Stimulated activated CD4-positive, alpha-beta T cell treated with anti-CD3 and anti-CD28 coated beads, TNF-alpha, amount 100 ng/mL, for 48 hours (primary cell): ENCODE measurements around the gene ZNF710.

Experiments
- DNase-seq, 3 donors: peaks; one replicate each; pipeline ENCODE4 v3.0.0-alpha.2; 2020; ENCODE audit warnings: low read depth in 3 of 3

The ZNF710 gene

DNA sequence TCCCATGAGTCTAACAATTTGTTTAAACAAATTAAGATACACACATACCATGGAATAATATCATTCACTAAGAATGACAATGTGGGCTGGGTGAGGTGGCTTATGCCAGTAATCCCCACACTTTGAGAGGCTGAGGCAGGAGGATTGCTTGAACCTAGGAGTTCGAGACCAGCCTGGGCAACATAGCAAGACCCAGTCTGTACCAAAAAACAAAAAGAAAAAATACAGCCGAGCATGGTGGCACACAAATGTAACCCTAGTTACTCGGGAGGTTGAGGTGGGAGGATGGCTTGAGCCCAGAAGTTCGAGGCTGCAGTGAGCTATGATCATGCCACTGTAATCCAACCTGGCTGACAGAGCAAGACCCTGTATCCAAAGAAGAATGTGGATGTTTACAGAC is 4.0 kb upstream of the ZNF710 start:
- no peak for DNase-seq

DNA sequence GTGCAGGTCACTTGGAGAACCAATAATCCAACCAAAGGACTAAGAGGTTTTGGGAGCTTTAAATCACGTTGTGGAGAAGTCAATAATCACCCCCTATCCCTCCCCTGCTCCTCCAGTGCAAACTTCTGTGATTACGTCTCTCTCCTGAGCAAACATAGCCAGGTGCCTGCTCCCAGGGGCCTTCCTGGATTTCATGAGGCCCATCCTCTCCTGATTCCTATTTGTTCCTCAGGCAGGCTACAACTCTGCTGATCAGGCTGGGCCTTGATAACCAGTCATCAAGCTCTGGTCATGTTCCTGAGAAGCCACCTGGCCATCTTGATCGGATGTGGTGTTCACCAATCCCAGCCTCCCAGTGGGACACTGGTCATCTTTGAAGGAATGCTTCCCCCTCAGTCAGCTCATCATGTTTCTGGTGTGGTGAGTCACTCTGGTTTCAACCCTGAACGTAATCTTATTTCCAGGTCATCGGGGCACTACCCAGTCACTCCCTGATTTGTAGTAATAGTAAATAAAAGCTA is 2.9 kb upstream of the ZNF710 start:
- DNase-seq, result no peak

DNA sequence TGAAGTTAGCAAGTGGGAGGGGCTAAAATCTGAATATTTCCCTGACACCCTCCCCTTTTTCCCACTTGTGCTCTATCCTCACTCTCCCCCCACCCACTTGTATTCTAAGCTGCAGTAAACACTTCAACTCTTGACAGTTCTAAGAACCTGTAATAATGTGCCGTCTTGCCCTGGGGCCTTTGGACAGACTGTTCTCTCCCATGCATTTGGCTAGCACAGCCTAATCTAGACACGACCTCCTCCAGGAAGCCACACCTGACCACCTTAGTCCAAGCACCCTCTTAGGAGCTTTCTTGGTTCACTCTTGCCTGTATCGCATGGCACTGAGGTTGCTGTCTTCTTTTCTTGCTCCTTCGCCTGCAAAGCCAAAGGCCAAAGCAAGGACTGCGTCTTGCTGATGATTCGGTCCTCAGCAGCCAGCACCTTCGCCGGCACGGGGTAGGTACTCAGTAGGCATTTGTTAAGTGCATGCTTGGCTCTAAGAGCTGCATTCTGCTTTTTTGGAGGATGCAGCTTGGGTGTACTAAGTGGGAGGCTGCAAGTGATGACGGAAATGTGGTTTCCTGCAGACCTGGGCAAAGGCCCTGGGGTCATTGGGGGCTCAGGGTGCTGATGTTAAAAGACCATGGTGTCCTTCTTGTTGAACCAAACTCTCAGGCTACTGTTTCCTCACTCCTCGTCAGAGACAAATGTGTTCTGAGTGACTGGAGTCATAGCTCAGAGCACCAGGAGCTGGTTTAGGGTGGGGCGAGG is 2.0 kb upstream of the ZNF710 start:
- no peak for DNase-seq

DNA sequence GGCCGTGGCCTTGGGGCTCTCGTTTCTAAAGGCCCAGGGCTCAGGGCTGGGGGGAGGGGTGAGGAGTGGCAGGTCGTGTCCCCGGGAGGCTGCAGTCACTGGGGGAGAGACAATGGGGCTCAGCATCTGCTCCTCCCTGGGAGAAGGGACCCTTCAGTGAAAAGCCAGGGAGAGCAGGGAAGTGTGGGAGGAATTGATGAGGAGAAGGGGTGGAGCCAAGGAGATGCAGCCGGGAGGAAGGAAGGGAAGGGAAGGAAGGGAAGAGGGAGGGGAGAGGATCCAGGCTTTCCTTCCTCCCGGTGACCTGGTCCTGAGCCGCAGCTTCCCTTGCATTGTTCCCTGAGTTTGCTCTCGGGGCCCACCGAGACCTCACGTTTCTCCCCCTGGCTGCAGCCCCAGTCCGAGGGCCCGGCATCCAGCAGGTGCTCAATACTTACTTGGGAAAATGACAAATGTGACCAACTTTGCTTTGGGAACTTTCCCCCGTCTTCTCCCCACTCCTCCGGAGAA is 1.4 kb upstream of the ZNF710 start:
- DNase-seq, result no peak

DNA sequence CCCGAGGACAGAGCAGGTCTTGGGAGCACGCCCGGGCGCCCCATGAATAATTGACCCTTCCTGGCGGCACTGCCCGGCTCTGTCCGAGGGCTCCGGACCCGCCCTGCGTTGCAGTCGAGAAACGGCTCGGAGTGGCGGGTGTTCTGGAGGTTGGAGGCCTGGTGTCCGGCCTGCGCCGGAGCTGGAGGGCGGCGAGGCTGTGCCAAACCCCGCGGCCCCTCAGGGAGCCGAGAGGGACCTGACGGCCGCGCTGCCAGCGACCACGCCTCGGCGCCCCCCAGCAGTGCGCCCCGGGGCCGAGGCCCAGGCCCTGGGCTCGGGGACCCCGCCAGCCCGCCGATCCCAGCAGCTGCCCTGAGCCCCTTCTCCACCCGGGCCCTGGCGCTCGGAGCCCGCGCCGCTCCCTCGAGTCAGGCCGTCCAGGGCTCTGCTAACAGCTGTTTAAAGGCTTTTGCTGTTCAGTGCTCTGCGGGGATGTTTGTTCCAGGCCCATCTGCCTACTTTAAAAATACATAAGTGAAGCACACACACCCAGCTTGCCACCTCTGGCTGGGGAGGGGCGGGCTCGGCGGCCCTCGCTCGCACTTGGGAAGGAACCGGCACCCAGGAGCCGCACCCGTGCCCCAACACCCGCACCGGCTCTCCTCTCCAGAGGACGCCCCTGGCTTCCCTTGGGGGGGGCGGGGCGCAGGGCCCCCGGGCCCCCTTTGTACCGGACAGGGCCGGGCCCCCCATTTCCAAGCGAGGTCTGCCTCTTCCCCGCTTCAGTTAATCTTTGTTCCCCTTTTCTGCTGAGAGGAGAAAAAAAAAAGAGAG is 730 bp upstream of the ZNF710 start:
- no peak for DNase-seq

DNA sequence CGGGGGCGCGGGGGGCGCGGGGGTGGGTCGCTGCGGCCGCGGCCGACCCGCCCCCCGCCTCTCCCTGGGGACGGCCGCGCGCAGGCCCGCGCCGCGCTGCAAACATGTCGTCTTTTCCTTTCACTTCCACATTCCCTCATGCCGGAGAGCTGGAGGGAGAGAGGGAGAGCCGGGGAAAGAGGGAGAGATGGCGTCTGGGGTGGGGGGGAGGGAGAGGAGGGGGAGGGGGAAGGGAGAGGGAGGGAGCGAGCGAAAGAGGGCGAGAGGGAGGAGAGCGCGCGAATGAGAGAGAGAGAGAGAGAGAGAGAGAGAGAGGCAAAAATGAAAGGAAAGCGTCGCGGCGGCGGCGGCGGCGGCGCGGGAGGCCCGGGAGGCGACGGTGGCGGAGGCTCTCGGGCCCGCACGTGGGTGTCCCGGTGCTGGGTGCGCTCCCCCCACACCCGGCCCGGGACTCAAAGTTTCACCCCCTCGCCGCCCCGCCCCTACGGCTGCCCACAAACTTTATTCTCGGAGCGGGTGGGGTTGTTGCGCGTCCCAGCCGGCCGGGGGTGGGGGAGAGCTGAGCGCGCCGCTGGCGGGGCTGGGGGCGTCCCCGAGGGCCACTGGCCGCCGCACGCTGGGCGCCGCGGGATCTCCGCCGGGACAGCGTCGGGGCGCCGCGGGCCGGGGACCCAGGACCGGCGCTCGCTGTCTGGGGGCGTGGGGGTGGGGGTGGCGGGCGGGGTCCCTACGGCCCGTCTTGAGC is 731 bp downstream of the ZNF710 start:
- DNase-seq, result peak in 2 of 3 donors; percentile 34 to 49

DNA sequence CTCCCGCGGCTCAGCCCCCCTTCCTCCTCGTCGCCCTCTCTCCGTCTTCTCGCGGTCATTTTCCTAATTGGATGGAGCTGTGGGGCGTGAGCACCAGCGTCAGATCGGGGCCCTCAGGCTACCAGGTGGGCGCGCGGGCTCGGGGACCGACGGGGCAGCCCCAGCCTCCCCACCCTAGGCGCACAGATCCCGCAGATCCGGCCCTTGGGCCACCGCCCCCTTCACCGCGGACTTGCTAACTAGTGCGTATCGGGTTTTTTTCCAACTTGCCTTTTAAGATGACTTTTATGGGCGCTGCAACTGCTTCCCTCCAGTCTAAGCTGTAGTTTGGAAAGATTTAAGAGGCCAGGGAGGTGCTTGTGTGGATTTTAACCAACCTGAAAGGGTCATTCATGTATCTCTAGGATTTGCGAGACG is 1.3 kb downstream of the ZNF710 start:
- DNase-seq, result no peak

DNA sequence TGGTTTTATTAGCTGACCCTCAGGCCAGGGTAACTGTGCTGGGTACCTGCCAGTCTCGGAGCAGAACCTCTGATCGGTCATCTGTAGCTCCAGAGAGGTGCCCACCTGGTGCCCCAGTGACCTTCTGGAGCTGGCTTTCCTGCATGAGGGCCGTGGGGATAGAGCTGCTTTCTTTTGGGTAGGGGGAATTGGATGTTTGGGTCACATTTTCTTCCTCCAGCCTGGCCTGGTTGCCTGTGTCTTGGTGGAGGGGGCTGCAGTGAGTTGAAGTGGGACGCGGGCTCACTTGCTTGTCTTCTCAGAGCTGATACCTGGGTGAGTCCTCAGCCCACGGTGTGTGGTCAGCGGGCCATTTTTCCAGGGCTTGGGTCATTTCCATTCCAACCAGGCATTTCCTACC is 2.6 kb downstream of the ZNF710 start:
- no peak for DNase-seq

DNA sequence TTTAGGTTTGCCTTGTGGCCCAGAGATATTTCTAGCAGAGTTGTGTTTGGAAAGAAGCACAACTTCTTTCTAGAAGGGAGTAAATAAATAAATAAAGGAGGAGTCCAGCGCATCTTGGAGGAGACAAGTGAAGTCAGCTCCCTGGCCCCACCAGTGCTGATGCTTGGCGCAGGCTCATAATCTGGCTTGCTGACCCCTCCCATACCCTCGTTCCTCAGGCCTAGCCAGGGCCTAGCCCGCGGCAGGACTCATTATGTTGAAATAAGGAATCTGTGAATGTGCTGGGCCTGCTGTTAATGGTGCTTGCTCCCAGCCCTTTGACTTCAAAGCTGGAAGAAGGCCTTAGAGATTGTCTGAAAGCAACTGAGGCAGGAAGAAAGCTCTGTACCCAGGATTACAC is 3.1 kb downstream of the ZNF710 start:
- no peak for DNase-seq

DNA sequence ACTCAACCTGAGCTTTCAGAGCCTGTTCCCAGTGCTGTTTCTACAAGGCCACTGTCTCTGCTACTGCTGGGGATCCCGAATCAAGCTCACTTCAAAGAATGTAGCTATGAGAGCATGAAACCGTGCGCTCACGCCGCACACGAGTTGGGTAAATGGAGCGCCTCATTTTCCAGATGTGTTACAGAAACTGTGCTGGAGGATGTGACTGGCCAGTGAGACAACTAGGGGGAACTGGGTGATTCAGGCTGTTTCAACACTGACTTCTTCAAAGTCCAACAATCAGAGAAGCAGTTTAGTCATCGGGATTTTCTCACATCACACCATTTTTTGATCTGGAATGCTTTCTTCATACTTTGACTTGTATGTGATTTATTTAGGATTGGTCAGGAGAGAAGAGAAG is 3.5 kb downstream of the ZNF710 start:
- peak in 1 of 3 donors; percentile 47 for DNase-seq

DNA sequence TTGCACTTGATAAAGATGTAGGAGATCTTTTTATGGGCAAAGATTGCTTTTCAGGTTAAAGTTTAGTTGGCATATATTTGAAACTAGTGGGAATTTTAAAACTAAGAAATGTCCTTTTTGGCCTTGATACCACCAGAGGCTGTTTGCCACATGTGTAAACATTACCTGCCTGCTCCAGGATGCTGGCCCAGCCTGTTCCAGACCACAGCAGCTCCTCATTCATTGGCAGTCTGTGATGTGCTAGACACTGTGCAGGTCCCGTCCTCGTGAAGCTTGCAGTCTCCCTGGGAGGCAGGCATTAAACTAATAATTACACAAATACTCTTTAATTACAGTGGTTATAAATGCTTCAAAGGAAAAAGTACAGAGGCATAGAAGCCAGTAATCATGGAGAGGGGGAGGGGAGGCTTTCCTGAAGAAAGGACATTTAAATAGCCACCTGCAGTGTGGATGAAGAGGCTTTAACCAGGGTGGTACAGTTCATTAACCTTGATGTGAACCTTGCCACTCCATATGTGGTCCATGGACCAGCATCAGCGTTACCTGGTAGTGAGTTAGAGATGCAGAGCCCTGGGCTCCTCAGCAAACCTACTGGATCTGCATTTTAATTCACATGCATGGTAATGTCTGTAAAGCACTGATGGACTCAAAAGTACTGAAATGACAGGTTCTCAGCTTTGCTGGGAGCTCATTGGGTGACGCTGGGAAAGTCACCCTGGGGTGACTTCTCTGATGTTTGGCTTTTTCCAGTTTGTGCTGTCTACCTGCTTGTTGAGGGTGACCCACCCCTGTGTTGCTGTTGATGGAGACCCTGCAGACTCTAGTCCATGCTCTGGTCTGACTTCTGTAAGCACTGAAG is 5.3 kb downstream of the ZNF710 start:
- DNase-seq, result no peak

DNA sequence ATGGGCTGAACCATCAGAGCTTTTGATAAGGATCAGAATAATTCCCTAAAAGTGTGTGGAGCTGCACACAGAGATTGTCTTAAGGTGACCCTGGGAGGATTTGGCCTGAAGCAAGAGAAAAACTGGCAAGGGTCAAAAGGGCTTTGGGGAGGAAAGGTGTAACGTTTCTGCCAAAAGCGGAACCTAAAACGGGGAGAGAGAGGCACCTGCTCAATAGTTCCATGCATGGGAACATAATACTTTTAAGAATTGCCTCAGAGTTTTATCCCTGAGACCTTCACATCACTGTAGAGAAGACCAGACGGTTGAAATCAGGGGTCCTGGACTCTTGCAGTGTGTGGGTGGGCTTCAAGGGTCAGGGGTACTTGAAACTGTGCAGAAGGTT is 5.9 kb downstream of the ZNF710 start:
- no peak for DNase-seq

DNA sequence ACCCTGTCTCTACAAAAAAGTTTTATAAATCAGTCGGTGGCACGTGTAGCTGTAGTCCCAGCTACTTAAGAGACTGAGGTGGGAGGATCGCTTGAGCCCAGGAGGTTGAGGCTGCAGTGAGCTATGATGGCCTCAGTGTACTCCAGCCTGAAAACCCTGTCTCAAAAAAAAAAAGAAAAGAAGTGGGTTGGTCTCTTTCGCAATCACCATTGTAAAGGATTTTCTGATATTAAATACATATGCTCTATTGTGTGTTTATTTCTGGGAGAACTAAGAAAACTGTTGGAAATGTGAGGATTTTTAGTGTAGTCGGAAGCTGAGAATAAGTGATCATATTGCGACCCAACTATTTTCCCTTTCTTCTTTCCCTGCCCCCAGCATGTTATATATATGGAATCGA is 7.5 kb downstream of the ZNF710 start:
- no peak for DNase-seq

DNA sequence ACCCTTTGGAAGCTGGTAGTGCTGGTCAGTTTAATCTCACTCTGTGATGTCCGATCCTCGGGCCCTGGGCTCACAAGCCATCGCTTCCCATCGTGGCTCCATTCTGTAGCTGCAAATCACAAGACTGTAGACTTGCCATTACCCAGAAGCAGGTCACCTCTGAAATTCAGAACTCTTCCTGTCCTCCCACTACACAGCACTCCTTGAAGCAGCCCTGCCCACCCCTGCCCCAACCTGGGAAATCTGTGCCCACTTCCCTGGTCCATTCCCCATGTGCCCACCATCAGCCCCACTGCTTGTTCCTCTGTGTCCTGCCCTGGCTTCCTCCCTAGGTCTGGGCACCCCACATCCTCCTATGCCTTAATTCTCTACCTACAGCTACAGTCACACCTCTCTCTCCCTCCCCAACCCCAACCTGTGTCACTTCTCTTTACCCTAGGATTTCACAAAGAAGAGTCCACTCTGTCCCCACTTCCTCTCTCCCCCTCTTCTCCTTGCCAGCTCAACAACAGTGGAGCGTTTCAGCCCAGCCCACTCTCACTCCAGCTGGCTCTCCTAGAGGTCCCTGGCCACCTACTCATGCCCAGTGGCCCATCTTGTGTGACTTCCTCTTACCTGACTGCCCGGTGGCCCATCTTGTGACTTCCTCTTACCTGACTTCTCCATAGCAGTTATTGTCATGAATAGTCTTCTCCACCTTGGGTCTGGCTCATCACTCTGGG is 8.3 kb downstream of the ZNF710 start:
- DNase-seq, result no peak

DNA sequence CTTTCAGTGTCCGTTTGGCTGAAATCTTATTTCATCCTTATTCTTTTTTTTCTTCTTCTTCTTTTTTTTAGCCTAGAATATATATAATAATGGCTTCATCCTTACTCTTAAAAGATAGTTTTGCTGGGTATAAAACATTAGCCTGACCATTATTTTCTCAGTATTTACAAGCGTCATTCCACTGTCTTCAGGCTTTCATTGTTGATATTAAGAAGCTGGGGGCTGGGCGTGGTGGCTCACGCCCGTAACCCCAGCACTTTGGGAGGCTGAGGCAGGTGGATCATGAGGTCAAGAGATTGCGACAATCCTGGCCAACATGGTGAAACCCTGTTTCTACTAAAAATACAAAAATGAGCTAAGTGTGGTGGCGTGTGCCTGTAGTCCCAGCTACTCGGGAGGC is 10.6 kb downstream of the ZNF710 start:
- DNase-seq, result no peak

DNA sequence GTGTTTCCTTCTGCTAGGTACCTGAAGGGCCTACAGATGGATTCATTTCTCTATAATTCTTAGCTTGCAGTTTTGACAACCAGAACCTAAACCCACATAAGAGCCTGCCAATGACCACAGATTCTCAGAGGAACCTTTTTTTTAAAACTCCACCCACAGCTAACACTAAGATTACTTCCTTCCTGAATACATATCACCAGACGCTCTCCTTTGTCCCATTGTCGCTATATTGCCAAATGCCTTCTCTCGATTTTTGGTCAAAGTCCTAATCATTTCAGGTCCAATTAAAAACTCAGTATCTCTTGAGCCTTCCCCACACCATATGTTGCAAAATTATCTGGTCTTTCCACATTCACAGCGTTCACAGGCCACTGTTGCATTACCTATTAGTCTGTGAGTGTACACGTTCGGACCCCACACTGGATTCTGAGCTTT is 12.4 kb downstream of the ZNF710 start:
- no peak for DNase-seq

DNA sequence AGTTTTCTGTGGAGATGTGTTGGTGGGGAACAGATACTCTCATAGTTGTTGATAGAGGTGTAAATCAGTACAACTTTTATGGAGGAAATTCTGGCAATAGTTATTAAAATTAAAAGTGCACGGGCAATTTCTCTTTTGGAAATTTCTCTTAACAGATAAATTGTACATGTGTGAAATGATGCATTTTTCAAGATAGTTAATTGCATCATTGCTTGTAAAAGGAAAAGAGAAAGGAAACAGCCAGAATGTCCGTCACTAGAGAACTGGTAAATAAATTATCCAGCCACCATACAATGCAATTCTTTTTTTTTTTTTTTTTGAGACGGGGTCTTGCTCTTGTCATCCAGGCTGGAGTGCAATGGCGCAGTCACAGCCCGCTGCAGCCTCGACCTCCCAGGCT is 14.2 kb downstream of the ZNF710 start:
- no peak for DNase-seq

DNA sequence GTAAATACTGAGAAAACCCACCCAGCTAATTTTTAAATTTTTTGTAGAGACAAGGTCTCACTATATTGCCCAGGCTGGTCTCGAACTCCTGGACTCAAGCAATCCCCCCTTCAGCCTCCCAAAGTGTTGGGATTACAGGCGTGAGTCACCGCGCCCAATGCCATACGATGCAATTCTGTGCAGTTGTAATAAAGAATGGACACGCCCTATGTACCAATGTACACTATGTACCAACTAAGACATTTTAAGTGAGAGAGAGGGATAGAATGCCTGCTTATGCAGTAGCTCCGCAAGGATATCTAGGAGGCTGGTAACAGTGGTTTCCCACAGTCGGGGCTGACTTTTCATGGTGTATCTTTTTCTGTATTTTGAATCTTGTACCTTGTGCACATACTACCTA is 14.6 kb downstream of the ZNF710 start:
- no peak for DNase-seq

DNA sequence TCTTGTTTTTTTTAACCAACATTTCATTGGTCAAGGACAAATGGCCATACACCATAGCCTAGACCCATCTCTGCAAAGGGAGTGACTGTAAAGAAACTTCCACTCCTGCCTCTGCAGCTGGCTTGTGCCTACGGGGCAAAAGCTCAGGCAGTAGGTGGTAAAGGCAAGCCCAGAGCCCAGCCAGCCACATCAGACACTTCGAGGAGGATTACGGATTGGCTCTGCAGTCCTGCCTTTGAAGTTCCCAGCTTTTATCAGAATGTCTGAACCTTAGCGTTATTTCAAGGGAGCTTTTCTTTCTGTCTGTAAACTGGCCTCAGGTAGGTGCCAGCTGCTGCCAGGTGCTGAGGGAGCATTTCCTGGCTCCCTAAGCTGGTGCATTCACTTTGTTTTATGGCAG is 15.6 kb downstream of the ZNF710 start:
- DNase-seq, result no peak

DNA sequence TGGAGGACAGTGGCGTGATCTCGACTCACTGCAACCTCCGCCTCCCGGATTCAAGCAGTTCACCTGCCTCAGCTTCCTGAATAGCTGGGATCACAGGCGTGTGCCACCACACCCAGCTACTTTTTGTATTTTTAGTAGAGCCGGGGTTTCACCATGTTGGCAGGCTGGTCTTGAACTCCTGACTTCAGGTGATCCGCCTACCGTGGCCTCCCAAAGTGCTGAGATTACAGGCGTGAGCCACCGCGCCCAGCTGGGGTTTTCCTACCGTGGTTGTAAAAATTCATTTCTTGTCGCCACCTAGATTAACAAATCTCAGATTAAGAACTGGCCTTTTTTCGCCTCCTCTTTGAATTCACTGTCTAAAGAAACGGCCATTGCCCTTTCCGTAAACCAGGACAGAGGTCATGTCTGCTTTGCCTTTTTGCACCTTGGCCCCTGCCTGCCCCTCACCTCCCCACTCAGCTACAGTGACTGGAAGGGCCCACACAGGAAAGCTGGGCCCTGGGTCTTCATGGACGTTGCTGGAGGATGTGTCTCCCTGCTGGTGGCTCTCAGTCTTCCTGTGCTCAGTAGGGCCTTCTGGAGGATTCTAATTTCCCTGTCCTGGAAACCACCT is 17.2 kb downstream of the ZNF710 start:
- no peak for DNase-seq
